SHP77 (cell line): ENCODE measurements around the gene ESCO1.
"Not testable (repeated sequence)": the region's sequence is repeated elsewhere in the genome, so short reads cannot be mapped to it uniquely, and the experiment has no call there.

ENCODE experiments used
- DNase-seq, 2 experiments: peaks; one replicate each; lab custom pipeline; 2025; lab: John Stamatoyannopoulos, UW

ESCO1 gene

GRCh38 chr18:21600526-21601410 lies at the start of gene ESCO1:
TSS of gene ESCO1 (minus strand) at chr18:21600704. CDS start at chr18:21574843, 25,861 bp downstream.
- peak; percentile 94 to 96 for DNase-seq

- DNase-seq: not testable (repeated sequence)
These were observed 39.9 kb upstream of the ESCO1 start for GRCh38 chr18:21640375-21640774.

- no peak for DNase-seq
These were observed 38.3 kb upstream of the ESCO1 start for GRCh38 chr18:21638822-21639221.

GRCh38 chr18:21636769-21637168 lies 36.3 kb upstream of the ESCO1 start:
- no peak for DNase-seq

- no peak for DNase-seq
These were observed 34.2 kb upstream of the ESCO1 start for GRCh38 chr18:21634588-21635199.

- DNase-seq: no peak
These were observed 31.9 kb upstream of the ESCO1 start for GRCh38 chr18:21632393-21632792.

- DNase-seq: no peak
These were observed 28.8 kb upstream of the ESCO1 start for GRCh38 chr18:21629089-21629832.

GRCh38 chr18:21621640-21622039 lies 21.1 kb upstream of the ESCO1 start:
- DNase-seq: not testable (repeated sequence)

GRCh38 chr18:21612125-21613039 lies 11.9 kb upstream of the ESCO1 start, which contains the start of gene SNRPD1:
TSS of gene SNRPD1 (plus strand) at chr18:21612314. CDS start at chr18:21612430, 116 bp downstream.
- peak; percentile 83 to 90 for DNase-seq

GRCh38 chr18:21611401-21612124 lies 11.1 kb upstream of the ESCO1 start:
- not testable (repeated sequence) for DNase-seq

- no peak for DNase-seq
These were observed 4.7 kb upstream of the ESCO1 start for GRCh38 chr18:21605213-21605612.

- DNase-seq: no peak
These were observed 4.2 kb upstream of the ESCO1 start for GRCh38 chr18:21604671-21605070.

- DNase-seq: no peak
These were observed 1.7 kb upstream of the ESCO1 start for GRCh38 chr18:21602299-21602587.

GRCh38 chr18:21599585-21600525 lies 649 bp downstream of the ESCO1 start:
- DNase-seq: peak; percentile 55 to 71

GRCh38 chr18:21598726-21599584 lies 1.5 kb downstream of the ESCO1 start:
- DNase-seq: peak; percentile 16 to 38

GRCh38 chr18:21597620-21598019 lies 2.9 kb downstream of the ESCO1 start:
- DNase-seq: no peak

- DNase-seq: no peak
These were observed 6.8 kb downstream of the ESCO1 start for GRCh38 chr18:21593540-21594257.

- not testable (repeated sequence) for DNase-seq
These were observed 8.1 kb downstream of the ESCO1 start for GRCh38 chr18:21592361-21592760.
